ENCODE results near the gene RERGL.
"Not testable (repeated sequence)": the region's sequence is repeated elsewhere in the genome, so short reads cannot be mapped to it uniquely, and the experiment has no call there.

RERGL gene

GRCh38 chr12:18090093-18090492, at the start of gene RERGL:
RERGL (minus strand) TSS chr12:18090193; CDS start chr12:18090140, 53 bp downstream.
- DNase-seq: no peak

- DNase-seq: no peak
Measured at GRCh38 chr12:18139254-18139653, 49.3 kb upstream of the RERGL start.

GRCh38 chr12:18135509-18135908, 45.5 kb upstream of the RERGL start:
- DNase-seq: no peak

GRCh38 chr12:18135086-18135485, 45.1 kb upstream of the RERGL start:
- no peak for DNase-seq

- no peak for DNase-seq
Measured at GRCh38 chr12:18130851-18131250, 40.9 kb upstream of the RERGL start.

- no peak for DNase-seq
Measured at GRCh38 chr12:18123707-18124106, 33.7 kb upstream of the RERGL start.

GRCh38 chr12:18120899-18121298, 30.9 kb upstream of the RERGL start:
- no peak for DNase-seq

- no peak for DNase-seq
Measured at GRCh38 chr12:18108611-18109010, 18.6 kb upstream of the RERGL start.

GRCh38 chr12:18103624-18104023, 13.6 kb upstream of the RERGL start:
- no peak for DNase-seq

- DNase-seq: no peak
Measured at GRCh38 chr12:18101043-18101442, 11.1 kb upstream of the RERGL start.

- DNase-seq: no peak
Measured at GRCh38 chr12:18084080-18084479, 5.9 kb downstream of the RERGL start.

- DNase-seq: no peak
Measured at GRCh38 chr12:18079541-18080246, 10.3 kb downstream of the RERGL start.

- no peak for DNase-seq
Measured at GRCh38 chr12:18074001-18074400, 16.0 kb downstream of the RERGL start.

- no peak for DNase-seq
Measured at GRCh38 chr12:18072723-18073122, 17.3 kb downstream of the RERGL start.

- no peak for DNase-seq
Measured at GRCh38 chr12:18071336-18071735, 18.7 kb downstream of the RERGL start.

- DNase-seq: no peak
Measured at GRCh38 chr12:18068355-18068754, 21.6 kb downstream of the RERGL start.

- no peak for DNase-seq
Measured at GRCh38 chr12:18066666-18067065, 23.3 kb downstream of the RERGL start.

- not testable (repeated sequence) for DNase-seq
Measured at GRCh38 chr12:18062867-18063266, 27.1 kb downstream of the RERGL start.

- no peak for DNase-seq
Measured at GRCh38 chr12:18057051-18057450, 32.9 kb downstream of the RERGL start.

- no peak for DNase-seq
Measured at GRCh38 chr12:18054925-18055619, 34.9 kb downstream of the RERGL start.

GRCh38 chr12:18045446-18045992, 44.5 kb downstream of the RERGL start:
- DNase-seq: no peak

GRCh38 chr12:18040060-18040742, 49.8 kb downstream of the RERGL start:
- not testable (repeated sequence) for DNase-seq
